SK-N-SH (cell line): ENCODE measurements around the gene GMFB. TPM values are rescaled to one million over a fixed set of nuclear protein-coding genes. Genes with fewer than 3 reads are reported as not detected.
A peak's percentile ranks its signal among the peaks of the same experiment; 100 is the strongest.

Experiments used
- CTCF ChIA-PET: fragments of 300-600, 350-600 bp; formaldehyde crosslinking; extraction: SDS; loops from one replicate; lab custom pipeline; 2021; lab: Yijun Ruan, JAX
- POLR2A ChIA-PET: fragments of 350-600 bp; sonication (Branson Sonifier 250); formaldehyde crosslinking; extraction: SDS; loops from one replicate; lab custom pipeline; 2020; ENCODE audit warnings: antibody characterized with exemption, inconsistent platforms; lab: Yijun Ruan, JAX
- DNase-seq: peaks from one replicate; pipeline ENCODE4 v3.0.0; 2012
- H2AFZ ChIP-seq: fragments of 200-600 bp; sonication (generic); 2 replicates; pipeline ENCODE4 v1.8.1; 2016; ENCODE audit warnings: antibody characterized with exemption, mild to moderate bottlenecking, low read depth
- H3F3A ChIP-seq: fragments of 200-600 bp; sonication (generic); replicated peaks from 2 replicates; pipeline ENCODE3; 2016; ENCODE audit warnings: antibody characterized with exemption, mild to moderate bottlenecking; ENCODE audit not compliant: insufficient read depth
- H3K27ac ChIP-seq, 2 experiments: fragments of 200-500 bp in 1 of 2; fragments of 200-600 bp in 1 of 2; sonication (Bioruptor generic) in 1 of 2; sonication (generic), shearing (Covaris generic) in 1 of 2; 2 replicates each; pipeline versions ENCODE4 v1.5.1 to v1.6.1; 2014 to 2016; ENCODE audit warnings: low read depth in 2 of 2, inconsistent platforms in 1 of 2, low read length in 1 of 2, mild to moderate bottlenecking in 1 of 2, mixed read lengths in 1 of 2
- H3K27me3 ChIP-seq: fragments of 200-600 bp; sonication (generic), shearing (Covaris generic); 2 replicates; pipeline ENCODE4 v1.6.1; 2016; ENCODE audit warnings: mixed run types; ENCODE audit not compliant: insufficient read depth
- H3K36me3 ChIP-seq, 2 experiments: fragments of 200-500 bp in 1 of 2; fragments of 200-600 bp in 1 of 2; sonication (Bioruptor generic) in 1 of 2; sonication (generic) in 1 of 2; replicated peaks in 1 of 2; 2 replicates each; pipeline versions ENCODE3 to v1.5.1; 2014 to 2016; ENCODE audit warnings: low read length in 1 of 2, mild to moderate bottlenecking in 1 of 2; ENCODE audit not compliant: insufficient read depth in 2 of 2, control insufficient read depth in 1 of 2
- H3K4me1 ChIP-seq, 2 experiments: fragments of 200-500 bp in 1 of 2; fragments of 200-600 bp in 1 of 2; sonication (Bioruptor generic) in 1 of 2; sonication (generic), shearing (Covaris generic) in 1 of 2; 2 replicates each; pipeline versions ENCODE4 v1.5.1 to v1.6.1; 2014 to 2016; ENCODE audit warnings: low read depth in 1 of 2, low read length in 1 of 2, mixed run types in 1 of 2; ENCODE audit not compliant: insufficient read depth in 2 of 2, control insufficient read depth in 1 of 2
- H3K4me2 ChIP-seq: fragments of 200-600 bp; sonication (generic), shearing (Covaris generic); 2 replicates; pipeline ENCODE4 v1.6.1; 2017; ENCODE audit warnings: mixed run types
- H3K4me3 ChIP-seq, 2 experiments: fragments of 200-500 bp in 1 of 2; fragments of 200-600 bp in 1 of 2; sonication (Bioruptor generic) in 1 of 2; sonication (generic), shearing (Covaris generic) in 1 of 2; 2 replicates each; pipeline versions ENCODE4 v1.5.1 to v1.8.1; 2014 to 2016; ENCODE audit warnings: low read depth in 2 of 2, inconsistent platforms in 1 of 2, low read length in 1 of 2, mild to moderate bottlenecking in 1 of 2, mixed read lengths in 1 of 2, moderate library complexity in 1 of 2
- H3K79me2 ChIP-seq: fragments of 200-600 bp; sonication (generic); 2 replicates; pipeline ENCODE4 v1.8.1; 2017; ENCODE audit warnings: mild to moderate bottlenecking; ENCODE audit not compliant: insufficient read depth
- H3K9ac ChIP-seq: fragments of 200-600 bp; sonication (generic); 2 replicates; pipeline ENCODE4 v1.6.1; 2017; ENCODE audit warnings: mixed run types
- H3K9me2 ChIP-seq: fragments of 200-600 bp; sonication (generic); 2 replicates; pipeline ENCODE4 v1.6.1; 2017; ENCODE audit warnings: mixed run types
- H3K9me3 ChIP-seq: fragments of 200-600 bp; sonication (generic); 2 replicates; pipeline ENCODE4 v1.6.1; 2017; ENCODE audit warnings: mixed run types, mild to moderate bottlenecking, moderate library complexity
- H4K20me1 ChIP-seq: fragments of 200-600 bp; sonication (generic); 2 replicates; pipeline ENCODE4 v1.6.1; 2017; ENCODE audit warnings: mild to moderate bottlenecking, mixed run types; ENCODE audit not compliant: insufficient read depth
- CTCF ChIP-seq: fragments of 200-600 bp; sonication (generic); IDR thresholded peaks from 2 replicates; pipeline ENCODE4 v1.6.1; 2017; ENCODE audit warnings: antibody characterized with exemption, mild to moderate bottlenecking, moderate library complexity
- ELF1 ChIP-seq: IDR thresholded peaks from 2 replicates; pipeline ENCODE4 v1.4.0; 2012
- EZH2phosphoT487 ChIP-seq: fragments of 200-600 bp; sonication (generic); IDR thresholded peaks from 2 replicates; pipeline ENCODE4 v1.6.1; 2017; ENCODE audit warnings: low read depth, mixed run types, mild to moderate bottlenecking, antibody characterized with exemption, moderate library complexity, borderline replicate concordance
- GABPA ChIP-seq: IDR thresholded peaks from 2 replicates; pipeline ENCODE4 v1.4.0; 2012; ENCODE audit warnings: low read depth, mild to moderate bottlenecking
- GATA2 ChIP-seq: sonication (generic); formaldehyde crosslinking; IDR thresholded peaks from 2 replicates; pipeline ENCODE4 v1.5.0; 2020; ENCODE audit warnings: mild to moderate bottlenecking, missing genetic modification reagents
- JUND ChIP-seq: IDR thresholded peaks from 2 replicates; pipeline ENCODE4 v1.4.0; 2012
- MAX ChIP-seq: IDR thresholded peaks from 2 replicates; pipeline ENCODE4 v1.4.0; 2012; ENCODE audit warnings: low read depth
- MEF2A ChIP-seq: IDR thresholded peaks from 2 replicates; pipeline ENCODE4 v1.4.0; 2012; ENCODE audit warnings: low read depth, borderline replicate concordance
- MXI1 ChIP-seq: IDR thresholded peaks from 2 replicates; pipeline ENCODE4 v1.6.1; 2012; ENCODE audit warnings: mild to moderate bottlenecking, low read depth, low read length, improper control_type of control experiment
- PBX3 ChIP-seq: IDR thresholded peaks from 2 replicates; pipeline ENCODE4; 2012
- REST ChIP-seq: IDR thresholded peaks from 2 replicates; pipeline ENCODE4 v1.6.1; 2012; ENCODE audit warnings: mild to moderate bottlenecking, low read depth, low read length, moderate library complexity
- RXRA ChIP-seq: IDR thresholded peaks from 2 replicates; pipeline ENCODE4 v1.4.0; 2012; ENCODE audit warnings: low read depth, mild to moderate bottlenecking, borderline replicate concordance
- SMC3 ChIP-seq: IDR thresholded peaks from 2 replicates; pipeline ENCODE4 v1.6.1; 2012; ENCODE audit warnings: low read depth, low read length, improper control_type of control experiment
- TAF1 ChIP-seq: IDR thresholded peaks from 2 replicates; pipeline ENCODE4 v1.6.1; 2012; ENCODE audit warnings: low read depth, mild to moderate bottlenecking, low read length, moderate library complexity, borderline replicate concordance
- TCF12 ChIP-seq: IDR thresholded peaks from 2 replicates; pipeline ENCODE4 v1.4.0; 2012
- USF1 ChIP-seq: IDR thresholded peaks from 2 replicates; pipeline ENCODE4 v1.4.0; 2012; ENCODE audit warnings: low read depth, borderline replicate concordance
- USF2 ChIP-seq: fragments of 150-350 bp; IDR thresholded peaks from 2 replicates; pipeline ENCODE4 v1.6.1; 2017; ENCODE audit warnings: antibody characterized with exemption, low read length, low read depth, borderline replicate concordance
- YY1 ChIP-seq: IDR thresholded peaks from 2 replicates; pipeline ENCODE4 v1.4.0; 2012; ENCODE audit warnings: low read depth, mild to moderate bottlenecking
- WGBS: methylation state at CpG from one replicate; pipeline ENCODE4 v1.1.6; 2017; ENCODE audit warnings: low lambda C conversion rate; 5-methylcytosine and 5-hydroxymethylcytosine counted together
- polyA plus RNA-seq, 3 experiments: library from polyadenylated mRNA; depleted of rRNA; stranded (reverse); fragments of >200 nt; gene quantifications; 2 replicates each; pipeline ENCODE4 v1.2.3, GENCODE V29; 2012

GMFB gene
- polyA plus RNA-seq, 1 of the 3 experiments (the other 2 are of a cell fraction): 9.4 TPM

GRCh38 chr14:54478636-54479215 is 10.1 kb downstream of the GMFB start:
- H3K36me3 ChIP-seq: peaks cover 90 to 94% of the 10 kb centered on the region in 2 experiments
- peaks cover 8 to 40% of the 10 kb centered on the region in 2 experiments; a peak in 3 of 4 replicates for H3K4me1 ChIP-seq
- H3K79me2 ChIP-seq: peaks cover 56% of the 10 kb centered on the region
- H3K27me3 ChIP-seq: no peaks in the 10 kb centered on the region
- no peak for DNase-seq
- TF ChIP-seq GATA2 (CRISPR knock-in tag) (no peak), SMC3 (no peak), TCF12 (no peak), MEF2A (no peak), TAF1 (no peak), USF1 (no peak), GABPA (no peak), PBX3 (no peak), USF2 (no peak)
- TF ChIP-seq, all 33 proteins: peak for 0
- Histone ChIP-seq H3K27ac (no peak overlapping the region; a peak in 1 of 4 replicates), H3K4me2 (no peak overlapping the region), H2AFZ (no peak overlapping the region), H3K9me2 (no peaks in the 10 kb centered on the region), H4K20me1 (peaks cover 9% of the 10 kb centered on the region; the same call in 1 of the 2 replicates), H3K9ac (no peak overlapping the region), H3K4me3 (no peak overlapping the region), H3F3A (peaks cover 17% of the 10 kb centered on the region), H3K9me3 (no peaks in the 10 kb centered on the region)
- POLR2A ChIA-PET: no interaction called here
- WGBS: 85% methylated on average over 3 of the region's 3 CpGs
- CTCF ChIA-PET: no interaction called here

GRCh38 chr14:54475911-54476310 is 12.9 kb downstream of the GMFB start:
- POLR2A ChIA-PET: no interaction called here
- Histone ChIP-seq H3K79me2 (peaks cover 28% of the 10 kb centered on the region), H3K27me3 (no peaks in the 10 kb centered on the region), H2AFZ (no peak overlapping the region), H3K36me3 (peaks cover 69 to 72% of the 10 kb centered on the region in 2 experiments), H3K9me2 (no peaks in the 10 kb centered on the region), H3K9ac (no peak overlapping the region), H4K20me1 (no peaks in the 10 kb centered on the region), H3K4me3 (no peak overlapping the region), H3K4me1 (peaks cover 6 to 22% of the 10 kb centered on the region in 2 experiments; a peak in 3 of 4 replicates), H3K27ac (peak overlapping the region in 1 of 2 experiments; percentile 22; a peak in 1 of 4 replicates), H3K4me2 (no peak overlapping the region), H3K9me3 (no peaks in the 10 kb centered on the region), H3F3A (peaks cover 8% of the 10 kb centered on the region)
- WGBS: 95% methylated on average over 4 of the region's 4 CpGs
- CTCF ChIA-PET: no interaction called here
- no peak for DNase-seq
- TF ChIP-seq JUND: no peak
- TF ChIP-seq MXI1: no peak
- no peak for TF ChIP-seq RXRA
- no peak for TF ChIP-seq MAX
- no peak for TF ChIP-seq MEF2A
- TF ChIP-seq REST: no peak
- no peak for TF ChIP-seq YY1
- no peak for TF ChIP-seq CTCF
- TF ChIP-seq SMC3: no peak
- TF ChIP-seq ELF1: no peak
- TF ChIP-seq GATA2 (CRISPR knock-in tag): no peak
- TF ChIP-seq EZH2phosphoT487: no peak
